Ovary (tissue), 9 donors: Measurements from ENCODE around the gene ATCAY. TPM values are rescaled to one million over a fixed set of nuclear protein-coding genes. Genes with fewer than 3 reads are reported as not detected.

ENCODE experiments used
- DNase-seq, 5 donors: peaks; one replicate each; pipeline ENCODE4 v3.0.0-alpha.2; 2019 to 2020
- H3K27ac ChIP-seq, 2 donors: fragments of 200-600 bp; one replicate each; pipeline versions ENCODE4 v1.5.1 to v1.8.0; 2019 to 2022
- H3K27me3 ChIP-seq: fragments of 200-600 bp; one replicate; pipeline ENCODE4 v1.8.0; 2022
- H3K36me3 ChIP-seq: fragments of 200-600 bp; sonication (generic); one replicate; pipeline ENCODE4 v1.5.1; 2019
- H3K4me1 ChIP-seq: one replicate; pipeline ENCODE4 v1.8.1; 2013; ENCODE audit warnings: mild to moderate bottlenecking, moderate library complexity; ENCODE audit not compliant: insufficient read depth
- H3K4me3 ChIP-seq: fragments of 200-600 bp; sonication (generic); one replicate; pipeline ENCODE4 v1.5.1; 2017
- H3K9me3 ChIP-seq, 2 donors: fragments of 200-600 bp in 1 of 2; sonication (generic) in 1 of 2; one replicate each; pipeline versions ENCODE4 v1.5.1 to v1.8.1; 2013 to 2019; ENCODE audit warnings: mild to moderate bottlenecking in 1 of 2, moderate library complexity in 1 of 2
- EP300 ChIP-seq: sonication (generic); formaldehyde crosslinking; IDR thresholded peaks from one replicate; pipeline ENCODE4 v1.6.1; 2017; ENCODE audit warnings: antibody characterized with exemption
- POLR2A ChIP-seq: fragments of 450-650 bp; IDR thresholded peaks from one replicate; pipeline ENCODE4 v1.6.1; 2017; ENCODE audit warnings: antibody characterized with exemption, mild to moderate bottlenecking, moderate library complexity
- WGBS, 3 donors: extraction: QIAGEN DNeasy Blood & Tissue Kit in 1 of 3; methylation state at CpG; one replicate each; pipeline versions ENCODE4 v1.1.5 to v1.1.7; 2013 to 2017; 5-methylcytosine and 5-hydroxymethylcytosine counted together
- intact Hi-C, 4 donors: fragments of 100-400 bp; cut with DNase I; formaldehyde crosslinking; loops; one replicate each; pipeline versions ENCODE4 v1.11.0 to v1.15.1; 2022 to 2023
- polyA plus RNA-seq, 2 donors: library from polyadenylated mRNA; stranded (reverse); fragments of 200-250 nt in 1 of 2; fragments of 350-450 nt in 1 of 2; fragmentation: Illumina TruSeq in 1 of 2; extraction: RNeasy Lipid Tissue Mini Kit (QIAGEN cat#74804) in 1 of 2; gene quantifications; one replicate each; pipeline ENCODE4 v1.2.3, GENCODE V29; 2013 to 2014
- total RNA-seq, 7 donors: library from RNA; depleted of rRNA in 2 of 7; stranded (reverse); fragments of >200 nt in 2 of 7; fragmentation: NEBNext Ultra II Directional in 3 of 7; extraction: Animal tissue kit (Norgen Biotek cat#: 25700) in 3 of 7; gene quantifications; one replicate each; pipeline versions ENCODE4 v1.1.0 to v1.2.4, GENCODE V29; 2016 to 2023
- TF ChIP-seq, protein P1 (sequence below), 3 donors: fragments of 450-650 bp in 2 of 3; fragments of 200-600 bp in 1 of 3; IDR thresholded peaks; one replicate each; pipeline versions ENCODE4 v1.5.1 to v1.8.0; 2016 to 2022; ENCODE audit warnings: antibody characterized with exemption in 3 of 3, mild to moderate bottlenecking in 1 of 3
- donor health status: DM: no; HTN: no; CAD: no; lungs with moderate emphysema.
- donor health status: DM: no; HTN: no; CAD: no.
- donor health status: Bipolar disorder and iron deficiency.
- donor health status: DM: yes; HTN: yes; CAD: no.
- donor health status: DM: no; HTN: no; CAD: no.
- donor health status: DM: yes; HTN: yes; CAD: no.

ATCAY gene
- total and polyA plus RNA-seq, 9 donors, result 0.31 TPM; not detected in 8

DNA sequence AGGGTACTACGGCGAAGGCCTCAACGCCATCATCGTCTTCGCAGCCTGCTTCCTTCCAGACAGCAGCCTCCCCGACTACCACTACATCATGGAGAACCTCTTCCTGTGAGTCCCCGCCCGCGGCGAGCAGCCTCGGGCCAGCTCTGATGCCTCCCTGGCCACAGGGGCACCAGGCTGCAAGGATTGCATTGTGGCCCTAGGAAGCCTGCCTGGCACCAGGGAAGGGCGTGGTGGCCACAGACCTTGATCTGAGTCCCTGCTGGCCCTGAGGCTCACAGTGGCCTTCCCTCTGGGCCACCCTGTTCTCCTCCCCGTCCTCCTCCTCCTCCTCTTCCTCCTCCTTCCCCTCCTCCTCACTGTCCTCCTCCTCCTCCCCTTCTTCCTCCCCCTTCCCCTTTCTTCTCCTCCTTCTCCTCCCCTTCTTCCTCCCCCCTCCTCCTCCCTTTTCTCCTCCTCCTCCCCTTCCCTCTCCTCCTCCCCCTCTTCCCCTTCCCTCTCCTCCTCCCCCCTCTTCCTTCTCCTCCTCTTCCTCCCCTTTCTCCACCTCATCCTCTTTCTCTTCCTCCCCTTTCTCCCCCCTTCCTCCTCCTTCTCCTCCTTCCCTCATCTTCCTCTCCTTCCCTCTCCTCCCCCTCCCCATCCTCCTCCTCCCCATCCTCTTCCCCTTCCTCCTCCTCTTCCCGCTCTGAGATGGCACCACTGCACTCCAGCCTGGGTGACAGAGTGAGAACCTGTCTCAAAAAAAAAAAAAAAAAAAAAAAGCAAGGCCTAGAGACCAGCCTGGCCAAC is 28.0 kb downstream of the ATCAY start:
- no peaks in the 10 kb centered on the region for H3K36me3 ChIP-seq
- intact Hi-C loops, result no loop called here
- no peaks in the 10 kb centered on the region for H3K4me1 ChIP-seq
- H3K4me3 ChIP-seq, result no peak overlapping the region
- no peak overlapping the region for H3K27ac ChIP-seq
- 61 to 74% (median 69%) methylated on average over 14 of the region's 14 CpGs for WGBS, 3 donors
- TF ChIP-seq POLR2A (no peak), EP300 (no peak)
- TF ChIP-seq, protein P1, sequence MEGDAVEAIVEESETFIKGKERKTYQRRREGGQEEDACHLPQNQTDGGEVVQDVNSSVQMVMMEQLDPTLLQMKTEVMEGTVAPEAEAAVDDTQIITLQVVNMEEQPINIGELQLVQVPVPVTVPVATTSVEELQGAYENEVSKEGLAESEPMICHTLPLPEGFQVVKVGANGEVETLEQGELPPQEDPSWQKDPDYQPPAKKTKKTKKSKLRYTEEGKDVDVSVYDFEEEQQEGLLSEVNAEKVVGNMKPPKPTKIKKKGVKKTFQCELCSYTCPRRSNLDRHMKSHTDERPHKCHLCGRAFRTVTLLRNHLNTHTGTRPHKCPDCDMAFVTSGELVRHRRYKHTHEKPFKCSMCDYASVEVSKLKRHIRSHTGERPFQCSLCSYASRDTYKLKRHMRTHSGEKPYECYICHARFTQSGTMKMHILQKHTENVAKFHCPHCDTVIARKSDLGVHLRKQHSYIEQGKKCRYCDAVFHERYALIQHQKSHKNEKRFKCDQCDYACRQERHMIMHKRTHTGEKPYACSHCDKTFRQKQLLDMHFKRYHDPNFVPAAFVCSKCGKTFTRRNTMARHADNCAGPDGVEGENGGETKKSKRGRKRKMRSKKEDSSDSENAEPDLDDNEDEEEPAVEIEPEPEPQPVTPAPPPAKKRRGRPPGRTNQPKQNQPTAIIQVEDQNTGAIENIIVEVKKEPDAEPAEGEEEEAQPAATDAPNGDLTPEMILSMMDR (IDR thresholded peaks at IDR 0.05), result no peak
- no peaks in the 10 kb centered on the region for H3K9me3 ChIP-seq
- no peaks in the 10 kb centered on the region for H3K27me3 ChIP-seq
- DNase-seq, result no peak

GRCh38 chr19:3910105-3910504 is 29.6 kb downstream of the ATCAY start:
- H3K4me3 ChIP-seq, result no peak overlapping the region
- whole genome bisulfite sequencing, 3 donors, result 94 to 100% (median 100%) methylated on average over 1 of the region's 1 CpG
- no peak overlapping the region for H3K27ac ChIP-seq
- intact Hi-C loops, result no loop called here
- H3K27me3 ChIP-seq, result no peaks in the 10 kb centered on the region
- TF ChIP-seq EP300 (no peak), POLR2A (no peak)
- TF ChIP-seq, protein P1 (IDR thresholded peaks at IDR 0.05), result no peak
- H3K4me1 ChIP-seq, result no peaks in the 10 kb centered on the region
- no peaks in the 10 kb centered on the region for H3K9me3 ChIP-seq
- H3K36me3 ChIP-seq, result no peaks in the 10 kb centered on the region
- DNase-seq, result no peak

DNA sequence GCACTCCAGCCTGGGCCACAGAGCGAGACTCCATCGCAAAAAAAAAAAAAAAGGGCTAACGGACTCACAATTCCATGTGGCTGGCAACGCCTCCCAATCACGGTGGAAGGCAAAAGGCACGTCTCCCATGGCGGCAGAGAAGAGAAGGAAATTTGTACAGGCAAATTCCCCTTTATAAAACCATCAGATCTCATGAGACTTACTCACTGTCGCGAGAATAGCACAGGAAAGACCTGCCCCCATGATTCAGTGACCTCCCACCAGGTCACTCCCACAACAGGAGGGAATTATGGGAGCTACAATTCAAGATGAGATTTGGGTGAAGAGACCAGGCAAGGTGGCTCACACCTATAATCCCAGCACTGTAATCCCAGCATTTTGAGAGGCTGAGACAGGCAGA is 33.7 kb downstream of the ATCAY start:
- WGBS, 3 donors, result 76 to 84% (median 78%) methylated on average over 9 of the region's 9 CpGs
- Histone ChIP-seq H3K9me3 (no peaks in the 10 kb centered on the region), H3K4me3 (no peak overlapping the region), H3K27ac (no peak overlapping the region), H3K27me3 (no peaks in the 10 kb centered on the region), H3K36me3 (no peaks in the 10 kb centered on the region), H3K4me1 (no peaks in the 10 kb centered on the region)
- TF ChIP-seq POLR2A, result no peak
- TF ChIP-seq, protein P1 (IDR thresholded peaks at IDR 0.05), result no peak
- intact Hi-C loops, result no loop called here
- no peak for DNase-seq

DNA sequence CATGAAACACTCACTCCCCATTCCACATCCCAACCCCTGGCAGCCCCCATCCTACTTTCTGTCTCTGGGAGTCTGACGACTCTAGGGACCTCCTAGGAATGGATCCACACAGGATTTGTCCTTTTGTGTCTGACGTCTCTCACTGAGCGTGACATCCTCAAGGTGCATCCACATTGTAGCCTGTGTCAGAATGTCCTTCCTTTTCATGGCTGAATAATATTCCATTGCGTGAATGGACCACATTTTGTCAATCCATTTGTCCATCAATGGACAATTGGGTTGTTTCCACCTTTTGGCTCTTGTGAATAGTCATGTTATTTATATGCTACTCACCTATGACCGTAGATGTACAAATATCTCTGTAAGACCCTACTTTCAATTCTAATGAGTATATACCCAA is 35.5 kb downstream of the ATCAY start:
- Histone ChIP-seq H3K9me3 (no peaks in the 10 kb centered on the region), H3K27ac (no peak overlapping the region), H3K4me1 (no peaks in the 10 kb centered on the region), H3K27me3 (no peaks in the 10 kb centered on the region), H3K4me3 (no peak overlapping the region), H3K36me3 (no peaks in the 10 kb centered on the region)
- no peak for DNase-seq
- intact Hi-C loops, result no loop called here
- TF ChIP-seq, protein P1 (IDR thresholded peaks at IDR 0.05), result no peak
- TF ChIP-seq POLR2A (no peak), EP300 (no peak)
- 90 to 95% (median 91%) methylated on average over 5 of the region's 5 CpGs for WGBS, 3 donors
